NCI-H146 treated with DMSO at 0.1 percent for 48 hours (cell line): ENCODE data around the gene EYA2.

Source experiments
- DNase-seq: peaks from one replicate; lab custom pipeline; 2025; ENCODE audit not compliant: unreplicated experiment; lab: John Stamatoyannopoulos, UW

Gene EYA2

GRCh38 chr20:46999801-47000465 lies 105.3 kb downstream of the EYA2 start:
- no peak for DNase-seq

GRCh38 chr20:47003223-47003622 lies 108.6 kb downstream of the EYA2 start:
- DNase-seq = no peak

- DNase-seq = no peak
These were observed 109.5 kb downstream of the EYA2 start for GRCh38 chr20:47004179-47004578.

- peak; percentile 30 for DNase-seq
These were observed 113.4 kb downstream of the EYA2 start for GRCh38 chr20:47007826-47008655.

GRCh38 chr20:47008842-47009518 lies 114.3 kb downstream of the EYA2 start:
- peak; percentile 91 for DNase-seq

- DNase-seq = no peak
These were observed 115.1 kb downstream of the EYA2 start for GRCh38 chr20:47009784-47010183.

- DNase-seq = no peak
These were observed 117.3 kb downstream of the EYA2 start for GRCh38 chr20:47011984-47012383.

- no peak for DNase-seq
These were observed 119.0 kb downstream of the EYA2 start for GRCh38 chr20:47013606-47014005.

GRCh38 chr20:47016068-47016664 lies 121.5 kb downstream of the EYA2 start:
- no peak for DNase-seq

- no peak for DNase-seq
These were observed 123.7 kb downstream of the EYA2 start for GRCh38 chr20:47018381-47018780.

- DNase-seq = no peak
These were observed 124.6 kb downstream of the EYA2 start for GRCh38 chr20:47019121-47019824.

GRCh38 chr20:47020231-47020630 lies 125.6 kb downstream of the EYA2 start:
- no peak for DNase-seq

GRCh38 chr20:47021850-47022249 lies 127.2 kb downstream of the EYA2 start:
- DNase-seq = no peak

GRCh38 chr20:47024461-47024937 lies 129.9 kb downstream of the EYA2 start:
- DNase-seq = no peak

- no peak for DNase-seq
These were observed 132.4 kb downstream of the EYA2 start for GRCh38 chr20:47027042-47027441.

GRCh38 chr20:47027456-47027855 lies 132.8 kb downstream of the EYA2 start:
- DNase-seq = no peak

GRCh38 chr20:47028487-47028886 lies 133.8 kb downstream of the EYA2 start:
- DNase-seq = no peak

GRCh38 chr20:47029845-47030244 lies 135.2 kb downstream of the EYA2 start:
- no peak for DNase-seq

GRCh38 chr20:47030271-47030810 lies 135.7 kb downstream of the EYA2 start:
- no peak for DNase-seq

GRCh38 chr20:47031004-47031403 lies 136.4 kb downstream of the EYA2 start:
- DNase-seq = no peak
